Measurements from ENCODE around the gene RPLP1.

DNA sequence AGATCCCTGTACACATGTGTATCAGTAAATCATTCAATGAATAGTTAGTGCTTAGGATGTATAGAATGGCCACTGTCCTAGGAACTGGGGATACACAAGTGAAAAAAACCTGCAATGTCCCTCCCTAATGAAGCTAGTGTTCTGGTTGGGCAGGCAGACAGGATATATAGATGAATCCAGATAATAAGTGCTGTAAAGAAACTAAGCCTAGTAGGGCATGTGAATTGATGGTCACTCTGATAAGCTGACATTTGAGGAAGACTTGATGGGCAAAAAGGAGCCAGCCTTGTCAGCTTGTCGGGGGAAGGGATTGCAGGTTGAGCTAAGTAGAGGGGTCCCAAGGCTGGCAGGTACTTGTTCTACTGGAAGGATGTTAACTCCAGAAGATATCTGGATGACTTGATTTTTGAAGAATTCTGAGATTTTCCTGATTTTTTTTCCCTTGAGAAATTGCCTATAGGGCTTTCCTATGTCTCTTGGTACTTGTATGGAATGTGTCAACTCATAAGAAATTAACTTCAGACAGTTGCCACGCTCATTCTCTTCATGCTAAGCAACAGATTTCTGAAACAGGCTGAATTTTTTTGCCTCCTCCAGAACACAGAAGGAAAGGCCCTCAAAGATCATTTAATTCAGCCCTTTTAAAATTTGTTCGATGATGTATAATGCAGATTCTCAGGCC, 44.8 kb upstream of the RPLP1 start:
- TF ChIP-seq, protein P1, sequence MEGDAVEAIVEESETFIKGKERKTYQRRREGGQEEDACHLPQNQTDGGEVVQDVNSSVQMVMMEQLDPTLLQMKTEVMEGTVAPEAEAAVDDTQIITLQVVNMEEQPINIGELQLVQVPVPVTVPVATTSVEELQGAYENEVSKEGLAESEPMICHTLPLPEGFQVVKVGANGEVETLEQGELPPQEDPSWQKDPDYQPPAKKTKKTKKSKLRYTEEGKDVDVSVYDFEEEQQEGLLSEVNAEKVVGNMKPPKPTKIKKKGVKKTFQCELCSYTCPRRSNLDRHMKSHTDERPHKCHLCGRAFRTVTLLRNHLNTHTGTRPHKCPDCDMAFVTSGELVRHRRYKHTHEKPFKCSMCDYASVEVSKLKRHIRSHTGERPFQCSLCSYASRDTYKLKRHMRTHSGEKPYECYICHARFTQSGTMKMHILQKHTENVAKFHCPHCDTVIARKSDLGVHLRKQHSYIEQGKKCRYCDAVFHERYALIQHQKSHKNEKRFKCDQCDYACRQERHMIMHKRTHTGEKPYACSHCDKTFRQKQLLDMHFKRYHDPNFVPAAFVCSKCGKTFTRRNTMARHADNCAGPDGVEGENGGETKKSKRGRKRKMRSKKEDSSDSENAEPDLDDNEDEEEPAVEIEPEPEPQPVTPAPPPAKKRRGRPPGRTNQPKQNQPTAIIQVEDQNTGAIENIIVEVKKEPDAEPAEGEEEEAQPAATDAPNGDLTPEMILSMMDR (IDR thresholded peaks at IDR 0.05; ENCODE audit: low read length) = no peak
- no peak for TF ChIP-seq EZH2phosphoT487 (IDR thresholded peaks at IDR 0.05; ENCODE audit: low read length)
